Osteoblast (primary cell): Measurements from ENCODE around the gene APEH. TPM values are rescaled to one million over a fixed set of nuclear protein-coding genes. Genes with fewer than 3 reads are reported as not detected.

Experiments used
- DNase-seq: peaks from one replicate; pipeline ENCODE4 v3.0.0; 2011; ENCODE audit warnings: low spot score, mixed read lengths; ENCODE audit not compliant: insufficient read length; ENCODE audit errors: missing footprints
- H2AFZ ChIP-seq: 2 replicates; pipeline ENCODE4 v1.6.0; 2011; ENCODE audit warnings: mild to moderate bottlenecking, low read length
- H3K27ac ChIP-seq: 2 replicates; pipeline ENCODE4 v1.5.1; 2011; ENCODE audit warnings: mild to moderate bottlenecking, low read depth, low read length, moderate library complexity
- H3K27me3 ChIP-seq: 2 replicates; pipeline ENCODE4 v1.6.0; 2012; ENCODE audit warnings: mild to moderate bottlenecking, control low read depth, inconsistent platforms, low read length, moderate library complexity; ENCODE audit not compliant: insufficient read depth
- H3K36me3 ChIP-seq: 2 replicates; pipeline ENCODE4 v1.5.1; 2011; ENCODE audit warnings: mild to moderate bottlenecking, low read length, control low read depth, moderate library complexity; ENCODE audit not compliant: insufficient read depth
- H3K4me1 ChIP-seq: 2 replicates; pipeline ENCODE4 v1.5.1; 2011; ENCODE audit warnings: mild to moderate bottlenecking, low read length, control low read depth, moderate library complexity; ENCODE audit not compliant: insufficient read depth
- H3K4me2 ChIP-seq: 2 replicates; pipeline ENCODE4 v1.6.0; 2011; ENCODE audit warnings: mild to moderate bottlenecking, low read length; ENCODE audit not compliant: insufficient read depth
- H3K4me3 ChIP-seq: fragments of 200-600 bp; sonication (generic); 3 replicates; pipeline ENCODE4 v1.5.1; 2012; ENCODE audit warnings: mild to moderate bottlenecking, low read length, inconsistent platforms; ENCODE audit not compliant: insufficient read depth
- H3K79me2 ChIP-seq: 2 replicates; pipeline ENCODE4 v1.6.0; 2012; ENCODE audit warnings: mild to moderate bottlenecking, low read length, control low read depth, inconsistent platforms; ENCODE audit not compliant: insufficient read depth
- H3K9me3 ChIP-seq: 2 replicates; pipeline ENCODE4 v1.5.1; 2011; ENCODE audit warnings: low read depth, low read length, control low read depth
- H4K20me1 ChIP-seq: 2 replicates; pipeline ENCODE4 v1.6.0; 2012; ENCODE audit warnings: mild to moderate bottlenecking, low read length, control low read depth; ENCODE audit not compliant: insufficient read depth
- CTCF ChIP-seq: IDR thresholded peaks from 2 replicates; pipeline ENCODE4 v1.5.1; 2011; ENCODE audit warnings: mild to moderate bottlenecking, low read depth, low read length, moderate library complexity; ENCODE audit errors: extremely low read depth
- total RNA-seq: library from RNA; depleted of rRNA; stranded (reverse); fragments of >200 nt; gene quantifications from 2 replicates; pipeline ENCODE4 v1.2.3, GENCODE V29; 2012

APEH gene
- total RNA-seq, 1 donor, result 98.8 TPM

GRCh38 chr3:49719214-49719884, 45.2 kb downstream of the APEH start, which contains the start of gene AMIGO3:
AMIGO3 (minus strand) TSS chr3:49719684; CDS start chr3:49719465, 219 bp downstream.
- H2AFZ ChIP-seq, result no peak within 1 kb of the TSS
- H3K4me1 ChIP-seq, result peaks cover 16% of the 10 kb centered on the region
- peaks cover 22% of the 10 kb centered on the region for H4K20me1 ChIP-seq

GRCh38 chr3:49720855-49721595, 46.9 kb downstream of the APEH start:
- peak; percentile 64 for DNase-seq
- Histone ChIP-seq H4K20me1 (peaks cover 22% of the 10 kb centered on the region), H3K9me3 (no peaks in the 10 kb centered on the region), H3K4me3 (no peak overlapping the region), H3K27me3 (no peaks in the 10 kb centered on the region), H3K4me1 (peaks cover 22% of the 10 kb centered on the region), H2AFZ (no peak overlapping the region), H3K27ac (no peak overlapping the region), H3K4me2 (no peak overlapping the region), H3K79me2 (peaks cover 20% of the 10 kb centered on the region), H3K36me3 (peaks cover 28% of the 10 kb centered on the region)
- no peak for TF ChIP-seq CTCF

More at GRCh38 chr3:49719214-49719884, 45.2 kb downstream of the APEH start, which contains the start of gene AMIGO3:
- Histone ChIP-seq H3K4me3 (peak within 1 kb of the TSS; percentile 70), H3K27me3 (no peaks in the 10 kb centered on the region), H3K9me3 (no peaks in the 10 kb centered on the region), H3K36me3 (peaks cover 20% of the 10 kb centered on the region), H3K79me2 (peaks cover 20% of the 10 kb centered on the region), H3K27ac (no peak within 1 kb of the TSS), H3K4me2 (peak within 1 kb of the TSS; percentile 97)
- peak; percentile 46 for TF ChIP-seq CTCF
- DNase-seq, result peak; percentile 100

- no peak for DNase-seq
- H3K79me2 ChIP-seq, result peaks cover 20% of the 10 kb centered on the region
- peaks cover 22% of the 10 kb centered on the region for H4K20me1 ChIP-seq
- no peaks in the 10 kb centered on the region for H3K9me3 ChIP-seq
- H3K27me3 ChIP-seq, result no peaks in the 10 kb centered on the region
- no peak overlapping the region for H3K4me3 ChIP-seq
- no peak overlapping the region for H2AFZ ChIP-seq
- H3K4me2 ChIP-seq, result no peak overlapping the region
- no peak overlapping the region for H3K27ac ChIP-seq
- H3K36me3 ChIP-seq, result peaks cover 33% of the 10 kb centered on the region
- H3K4me1 ChIP-seq, result peaks cover 22% of the 10 kb centered on the region
- TF ChIP-seq CTCF, result no peak
These were observed 47.4 kb downstream of the APEH start for GRCh38 chr3:49721596-49721895.
